H54 (cell line): ENCODE measurements around the gene ARHGEF10L.

ENCODE experiments used
- DNase-seq: peaks from one replicate; pipeline ENCODE4 v3.0.0; 2011; ENCODE audit warnings: low spot score, mixed read lengths; ENCODE audit not compliant: insufficient read length
- FAIRE-seq: peaks from 3 replicates; lab custom pipeline; 2011; peaks lifted over from hg19 to GRCh38; lab: Jason Lieb, UNC
- POLR2A ChIP-seq: IDR thresholded peaks from 2 replicates; pipeline ENCODE4 v1.6.1; 2011; ENCODE audit warnings: low read depth, mild to moderate bottlenecking, low read length

ARHGEF10L gene

DNA sequence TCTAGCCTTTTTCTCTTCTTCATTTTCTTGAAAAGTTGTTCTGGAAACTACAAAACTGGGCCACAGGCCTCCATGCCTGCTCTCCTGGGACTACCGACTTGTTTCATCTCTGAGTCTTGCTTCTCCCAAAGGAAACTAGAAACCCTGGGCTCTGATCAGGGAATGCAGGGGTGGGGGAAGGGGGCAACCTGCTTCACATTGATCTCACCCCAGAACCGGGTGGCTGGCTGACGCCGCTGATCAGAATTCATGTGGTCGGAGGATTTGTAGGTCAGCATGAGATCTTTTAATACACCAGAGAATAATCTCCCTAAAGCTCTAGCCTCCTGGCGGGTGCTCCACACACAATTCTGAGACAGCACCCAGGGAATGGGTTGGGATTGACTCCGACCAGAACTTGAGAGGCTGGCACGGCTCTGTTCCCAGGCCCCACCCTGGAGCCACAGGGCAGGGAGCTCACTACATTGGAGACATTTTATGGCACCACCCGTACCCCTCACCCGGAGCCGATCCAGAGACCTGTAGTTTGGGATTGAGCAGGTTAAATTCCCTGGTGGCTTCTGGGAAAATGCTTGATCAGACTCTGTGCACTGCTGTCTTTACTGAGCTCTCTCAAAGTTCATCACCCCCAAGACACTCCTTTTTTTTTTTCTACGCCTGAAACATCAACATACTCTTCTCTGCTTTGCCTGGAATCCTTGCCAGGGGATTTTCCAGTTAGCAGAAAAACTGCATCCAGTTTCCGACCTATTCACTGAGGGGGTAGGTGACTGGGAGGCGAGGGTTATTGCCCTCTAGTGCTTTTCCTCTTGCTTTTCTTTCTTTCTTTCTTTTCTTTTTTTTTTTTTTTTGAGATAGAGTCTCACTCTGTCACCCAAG is 12.2 kb upstream of the ARHGEF10L start:
- FAIRE-seq (no peak), DNase-seq (no peak)
- no peak for TF ChIP-seq POLR2A

DNA sequence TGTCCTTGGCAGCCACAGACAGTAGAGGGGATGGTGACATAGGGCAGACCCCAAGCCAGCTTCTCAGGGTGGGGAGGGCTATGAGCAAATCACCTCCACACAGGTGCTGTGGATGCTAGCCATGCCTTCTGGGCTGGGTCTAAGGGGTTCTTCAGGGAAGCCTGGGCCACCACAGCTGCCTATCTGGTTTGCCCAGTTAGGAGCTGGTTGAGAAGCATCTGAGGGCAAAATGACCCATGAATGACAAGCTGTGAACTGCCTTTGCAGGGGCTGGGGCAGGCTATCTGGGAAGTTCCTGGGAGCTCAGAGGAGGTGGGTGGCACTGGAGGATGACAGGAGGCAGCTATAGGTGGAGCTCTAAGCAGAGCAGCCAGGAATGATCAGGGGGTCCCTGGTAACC is 10.1 kb upstream of the ARHGEF10L start:
- no peak for DNase-seq
- FAIRE-seq = no peak
- TF ChIP-seq POLR2A = no peak

DNA sequence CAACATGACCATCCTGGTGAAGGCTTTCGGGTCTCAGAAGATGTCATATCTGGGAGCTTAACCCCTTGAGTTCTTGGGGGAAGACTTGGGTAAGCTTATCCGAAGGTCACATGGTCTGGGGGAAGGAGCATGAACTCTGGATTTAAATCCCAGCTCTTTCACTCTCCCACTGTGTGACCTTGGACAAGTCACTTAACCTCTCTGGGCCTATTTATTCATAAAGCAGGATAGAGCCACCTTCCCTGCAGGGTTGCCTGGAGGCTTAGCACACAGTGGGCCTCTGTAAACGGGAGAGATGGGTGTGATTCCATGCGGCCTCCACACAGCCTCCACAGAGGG is 8.2 kb upstream of the ARHGEF10L start:
- FAIRE-seq = no peak

DNA sequence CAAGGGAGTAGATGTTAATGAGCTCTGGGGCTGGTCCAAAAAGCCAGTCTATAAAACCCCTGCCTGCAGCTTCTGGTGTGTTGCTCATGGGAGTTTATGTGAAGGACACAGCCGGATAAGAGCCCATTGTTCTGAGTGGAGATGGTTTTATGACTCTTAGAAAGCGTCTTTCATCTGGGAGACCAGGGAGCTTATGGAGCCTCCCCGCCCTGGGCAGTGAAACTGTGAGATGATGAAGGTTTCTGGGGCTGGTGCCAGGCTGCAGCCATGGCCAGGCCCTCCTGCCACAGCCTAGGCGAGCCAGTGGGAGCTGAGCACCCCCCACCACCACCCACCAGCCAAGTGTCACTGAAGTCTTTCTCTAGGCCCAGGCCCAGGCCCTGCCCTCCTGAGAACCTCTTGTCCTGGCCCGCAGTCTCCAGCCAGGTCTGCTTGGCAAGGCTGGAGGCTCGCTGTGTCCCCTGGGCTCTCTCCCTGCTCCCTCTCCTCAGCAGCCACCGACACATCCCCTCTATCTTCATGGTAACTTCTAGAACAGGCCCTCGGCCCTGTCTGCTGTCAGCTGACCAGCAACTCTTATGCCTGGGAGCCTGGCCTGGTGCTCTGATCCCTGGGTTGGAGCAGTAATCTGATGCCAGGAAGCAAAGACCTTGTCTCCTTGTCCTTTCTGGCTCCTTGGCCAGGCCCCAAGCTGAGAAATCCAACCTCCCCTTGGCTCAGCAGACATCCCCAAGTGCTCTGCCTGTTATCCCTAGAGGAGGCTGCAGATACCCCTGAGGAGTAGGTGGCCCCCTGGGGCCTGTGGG is 7.6 kb upstream of the ARHGEF10L start:
- no peak for DNase-seq
- TF ChIP-seq POLR2A = no peak
- no peak for FAIRE-seq

More for the DNA sequence above, 8.2 kb upstream of the ARHGEF10L start:
- no peak for DNase-seq
- no peak for TF ChIP-seq POLR2A

DNA sequence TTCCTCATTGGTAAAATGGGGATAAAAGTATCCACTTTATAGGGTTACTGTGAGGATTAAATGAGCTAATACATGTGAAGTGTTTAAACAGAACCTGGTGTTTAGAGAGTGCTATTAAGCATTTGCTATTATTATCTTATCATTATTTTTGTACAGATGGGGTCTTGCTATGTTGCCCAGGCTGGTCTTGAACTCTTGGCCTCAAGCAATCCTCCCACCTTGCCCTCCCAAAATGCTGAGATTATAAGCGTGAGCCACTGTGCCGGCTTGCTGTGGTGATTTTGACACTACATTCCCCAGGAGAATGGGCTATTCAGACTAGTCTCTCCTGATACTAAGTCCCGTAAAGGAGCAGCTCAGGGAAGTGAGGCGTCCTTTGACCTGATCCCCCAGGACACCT is 6.3 kb upstream of the ARHGEF10L start:
- DNase-seq (no peak), FAIRE-seq (no peak)
- no peak for TF ChIP-seq POLR2A

DNA sequence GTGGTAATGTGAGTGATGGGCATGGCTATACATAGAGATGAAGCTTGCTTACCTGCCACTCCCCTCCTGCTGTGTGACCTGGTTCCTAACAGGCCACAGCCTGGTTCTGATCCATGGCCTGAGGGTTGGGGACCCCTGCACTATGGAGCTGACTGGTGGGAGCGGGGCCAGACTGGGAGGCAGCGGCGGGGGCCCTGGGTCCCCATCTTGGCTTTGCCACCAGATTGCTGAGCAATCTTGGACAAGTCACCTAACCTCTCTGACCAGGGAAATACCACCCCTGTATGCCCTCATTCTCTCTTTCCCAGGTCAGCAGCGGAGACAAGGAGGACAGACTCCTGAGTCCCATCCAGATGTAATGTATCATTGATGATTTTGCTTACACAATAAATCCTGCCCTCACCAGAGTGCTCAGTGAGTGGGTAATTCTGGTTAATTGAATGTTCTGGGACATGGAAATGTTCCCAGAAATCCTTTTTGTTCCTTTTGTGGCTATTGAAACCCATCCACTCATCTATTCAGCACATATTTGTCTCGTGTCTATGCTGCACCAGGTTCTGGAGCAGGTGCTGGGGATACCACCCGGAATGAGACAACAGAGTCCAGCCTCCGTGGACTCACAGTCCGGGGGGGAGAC is 4.1 kb upstream of the ARHGEF10L start:
- DNase-seq (no peak), FAIRE-seq (no peak)
- TF ChIP-seq POLR2A = no peak

DNA sequence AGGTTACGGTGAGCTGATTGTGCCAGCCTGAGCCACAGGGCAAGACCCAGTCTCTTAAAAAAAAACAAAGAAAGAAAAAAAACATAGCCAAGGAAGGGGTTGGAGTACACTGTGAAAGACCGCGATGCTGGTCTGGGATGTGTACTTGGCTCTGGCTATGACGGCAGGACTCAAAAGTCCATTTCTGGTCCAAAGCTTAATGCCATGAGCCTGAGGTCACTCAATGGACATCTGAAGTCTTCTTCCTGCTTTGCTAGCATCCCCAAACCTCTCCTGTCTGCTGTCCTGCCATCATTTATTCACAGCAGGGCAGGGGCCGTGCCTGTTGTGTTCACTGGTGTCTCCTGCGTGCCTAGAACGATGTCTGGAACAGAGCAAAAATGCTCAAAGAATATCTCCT is 1.5 kb upstream of the ARHGEF10L start:
- no peak for FAIRE-seq
- TF ChIP-seq POLR2A = no peak
- DNase-seq = no peak

DNA sequence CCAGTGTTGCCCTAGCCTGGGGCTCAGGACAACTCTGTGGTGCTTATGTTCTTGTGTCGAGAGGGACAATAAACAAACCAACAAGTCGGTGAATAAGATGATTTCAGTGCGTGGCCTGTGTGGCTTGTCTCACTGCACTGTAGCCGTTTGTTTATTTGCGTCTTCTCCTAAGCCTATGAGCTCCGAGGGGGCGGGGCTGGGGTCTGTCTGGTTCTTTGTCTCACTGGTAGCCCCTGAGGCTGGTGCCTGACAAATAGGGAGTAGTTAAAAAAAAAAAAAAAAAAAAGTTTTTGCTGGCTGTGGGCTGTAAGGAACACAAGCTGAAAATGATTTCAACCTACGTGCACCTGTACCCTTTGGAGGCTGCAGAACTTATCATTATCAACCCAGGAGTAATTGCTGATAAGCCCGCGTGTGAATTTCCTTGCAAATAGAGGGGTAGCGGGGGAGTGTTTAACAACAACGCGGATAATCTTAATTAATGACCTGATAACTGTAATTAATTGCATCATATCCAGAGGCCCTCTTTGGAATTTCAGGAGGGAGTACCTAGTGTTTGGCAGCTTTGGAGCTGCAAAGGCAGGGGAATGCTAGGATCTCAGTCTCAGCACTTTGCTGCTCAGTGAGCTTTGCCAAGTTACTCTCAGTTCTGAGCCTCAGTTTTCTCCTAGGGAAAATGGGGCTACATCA is 925 bp upstream of the ARHGEF10L start:
- no peak for FAIRE-seq
- no peak for DNase-seq

DNA sequence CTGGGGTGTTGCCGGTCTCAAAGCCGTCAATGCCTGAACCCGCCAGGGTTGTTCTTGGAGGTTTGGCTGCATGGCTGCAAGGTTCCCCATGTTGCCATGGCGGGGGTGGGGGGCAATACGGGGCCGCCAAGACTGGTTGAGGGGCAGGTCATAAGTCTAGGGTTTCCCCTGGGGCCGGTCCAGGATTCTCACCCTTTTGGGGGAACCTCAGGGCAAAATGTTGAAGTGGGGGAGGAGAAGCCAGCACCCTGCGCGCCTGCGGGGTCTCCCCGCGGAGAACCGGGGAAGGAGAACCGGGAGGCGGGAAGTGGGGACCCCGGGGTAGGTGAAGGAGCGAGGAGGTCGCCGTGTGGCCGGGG is 401 bp upstream of the ARHGEF10L start:
- TF ChIP-seq POLR2A = no peak

More for the DNA sequence above, 925 bp upstream of the ARHGEF10L start:
- no peak for TF ChIP-seq POLR2A

DNA sequence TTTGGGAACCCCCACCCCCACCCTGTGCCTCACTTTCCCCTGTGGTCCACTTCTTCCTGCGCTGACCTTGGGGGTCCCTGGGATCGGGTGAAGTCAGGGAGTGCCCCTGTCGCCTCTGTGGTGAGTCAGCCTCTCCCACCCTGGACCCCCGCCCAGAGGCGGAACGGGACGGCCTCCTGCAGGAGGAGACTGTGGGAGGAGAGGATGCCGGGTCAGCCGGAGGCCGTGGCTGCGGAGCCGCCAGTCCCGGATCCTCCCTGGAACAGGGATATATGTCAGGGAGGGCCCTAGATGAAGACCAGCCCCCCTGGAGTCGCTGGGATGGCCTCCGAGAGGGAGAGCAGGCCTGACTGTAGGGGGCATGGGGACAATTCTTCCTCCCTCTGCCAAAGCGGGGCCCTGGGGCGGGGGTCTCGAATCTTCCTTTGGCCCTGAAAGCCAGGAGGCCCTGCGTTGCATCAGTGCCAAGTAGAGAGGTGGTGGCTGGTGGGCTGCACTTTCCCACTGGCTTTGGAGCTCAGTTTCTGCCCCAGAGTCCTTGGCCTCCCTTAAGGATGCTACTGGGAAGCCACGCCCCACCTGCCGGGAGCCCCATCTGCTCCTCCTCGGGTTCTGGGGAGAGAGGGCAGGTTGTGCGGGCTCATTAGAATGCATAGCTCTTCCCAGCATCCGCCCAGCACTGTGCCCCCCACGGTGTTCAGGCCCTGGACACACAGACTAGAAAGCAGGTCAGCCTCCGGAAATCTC is 930 bp downstream of the ARHGEF10L start:
- DNase-seq = no peak
- TF ChIP-seq POLR2A = no peak
- FAIRE-seq = no peak

More for the DNA sequence above, 401 bp upstream of the ARHGEF10L start:
- DNase-seq = no peak
- no peak for FAIRE-seq

DNA sequence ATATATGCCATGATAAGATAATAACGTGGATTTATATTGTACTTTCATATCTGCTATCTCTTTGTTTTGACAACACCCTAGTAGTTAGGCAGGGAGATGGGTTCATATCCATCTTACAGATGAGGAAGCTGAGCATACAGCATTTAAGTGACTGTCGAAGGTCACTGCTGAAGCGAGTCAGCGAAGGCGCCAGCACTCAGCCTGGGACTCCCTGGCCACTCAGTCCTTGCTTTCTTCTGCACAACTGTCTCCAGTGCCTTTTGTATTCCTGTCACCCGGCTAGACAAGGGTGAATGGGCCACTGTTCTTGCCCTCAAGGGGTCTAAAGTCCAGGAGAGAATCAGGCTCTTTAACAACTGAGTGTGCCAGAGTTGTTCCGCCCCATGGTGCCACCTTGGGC is 3.1 kb downstream of the ARHGEF10L start:
- FAIRE-seq (no peak), DNase-seq (no peak)
- no peak for TF ChIP-seq POLR2A

DNA sequence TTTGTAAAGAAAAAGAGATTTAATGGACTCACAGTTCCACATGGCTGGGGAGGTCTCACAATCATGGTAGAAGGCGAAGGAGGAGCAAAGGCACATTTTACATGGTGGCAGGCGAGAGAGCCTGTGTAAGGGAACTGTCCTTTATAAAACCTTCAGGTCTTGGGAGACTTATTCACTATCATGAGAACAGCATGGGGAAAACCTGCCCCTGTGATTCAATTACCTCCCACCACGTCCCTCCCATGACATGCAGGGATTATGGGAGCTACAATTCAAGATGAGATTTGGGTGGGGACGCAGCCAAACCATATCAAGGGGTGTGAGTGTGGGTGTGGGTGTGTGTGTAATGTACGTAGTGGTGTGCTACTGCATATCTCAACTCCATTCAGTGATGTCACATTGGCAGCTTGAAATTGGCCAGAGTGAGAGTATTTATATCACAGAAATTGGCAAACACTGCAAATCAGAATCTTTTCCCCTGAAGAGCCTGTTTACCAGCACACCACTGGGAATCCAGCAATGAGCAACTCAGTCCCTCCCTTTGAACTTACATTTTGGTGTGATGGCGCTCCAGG is 5.4 kb downstream of the ARHGEF10L start:
- DNase-seq (no peak), FAIRE-seq (no peak)
- TF ChIP-seq POLR2A = no peak

DNA sequence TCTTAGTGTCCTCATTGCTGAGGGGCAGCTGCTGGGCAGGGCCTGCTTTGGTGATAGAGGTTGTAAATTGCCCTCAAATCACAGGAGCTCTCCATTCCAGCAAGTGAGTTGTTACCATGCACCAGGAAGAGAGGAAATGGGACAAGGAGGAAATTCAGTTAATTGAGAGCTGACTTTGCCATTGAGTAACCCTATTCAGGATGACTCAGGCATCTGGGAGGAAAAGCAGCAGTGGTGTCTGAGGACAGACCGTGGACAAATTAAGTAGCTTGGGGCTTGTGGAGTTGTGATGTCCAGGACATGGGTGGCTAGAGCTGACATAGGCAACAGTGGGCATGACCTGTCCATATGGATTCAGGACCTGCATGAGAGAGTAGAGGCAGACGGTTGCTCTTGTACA is 5.9 kb downstream of the ARHGEF10L start:
- TF ChIP-seq POLR2A = no peak
- DNase-seq = no peak
- peak; percentile 52 for FAIRE-seq
